Measurements from ENCODE around the gene RPS6KA5. TPM values are rescaled to one million over a fixed set of nuclear protein-coding genes. Genes with fewer than 3 reads are reported as not detected.

The RPS6KA5 gene
- total and polyA plus RNA-seq, 9 of the 15 experiments (the other 6 are each of a cell fraction or from before 2014, with no cell fraction given) = 0.88 to 7.7 (median 4.7) TPM

DNA sequence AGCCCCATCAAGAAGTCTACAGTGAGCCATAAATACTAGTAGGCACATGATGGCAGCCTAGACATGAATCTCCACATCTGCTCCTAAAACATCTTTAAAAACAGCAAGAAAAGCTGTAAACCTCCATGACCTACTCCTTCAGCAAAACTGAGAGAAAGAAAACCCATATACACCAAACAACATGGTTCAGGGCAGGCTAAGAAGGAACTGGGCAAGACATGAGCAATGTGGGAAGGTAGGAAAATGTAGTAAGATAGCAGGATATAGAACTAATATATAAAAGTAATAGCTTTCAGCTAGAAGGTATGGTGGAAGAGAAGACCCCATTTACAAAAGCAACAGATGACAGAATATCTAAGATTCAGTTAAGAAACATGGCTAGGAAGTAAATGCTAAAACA is 88.8 kb downstream of the RPS6KA5 start (continued):
- TF ChIP-seq, protein P1, sequence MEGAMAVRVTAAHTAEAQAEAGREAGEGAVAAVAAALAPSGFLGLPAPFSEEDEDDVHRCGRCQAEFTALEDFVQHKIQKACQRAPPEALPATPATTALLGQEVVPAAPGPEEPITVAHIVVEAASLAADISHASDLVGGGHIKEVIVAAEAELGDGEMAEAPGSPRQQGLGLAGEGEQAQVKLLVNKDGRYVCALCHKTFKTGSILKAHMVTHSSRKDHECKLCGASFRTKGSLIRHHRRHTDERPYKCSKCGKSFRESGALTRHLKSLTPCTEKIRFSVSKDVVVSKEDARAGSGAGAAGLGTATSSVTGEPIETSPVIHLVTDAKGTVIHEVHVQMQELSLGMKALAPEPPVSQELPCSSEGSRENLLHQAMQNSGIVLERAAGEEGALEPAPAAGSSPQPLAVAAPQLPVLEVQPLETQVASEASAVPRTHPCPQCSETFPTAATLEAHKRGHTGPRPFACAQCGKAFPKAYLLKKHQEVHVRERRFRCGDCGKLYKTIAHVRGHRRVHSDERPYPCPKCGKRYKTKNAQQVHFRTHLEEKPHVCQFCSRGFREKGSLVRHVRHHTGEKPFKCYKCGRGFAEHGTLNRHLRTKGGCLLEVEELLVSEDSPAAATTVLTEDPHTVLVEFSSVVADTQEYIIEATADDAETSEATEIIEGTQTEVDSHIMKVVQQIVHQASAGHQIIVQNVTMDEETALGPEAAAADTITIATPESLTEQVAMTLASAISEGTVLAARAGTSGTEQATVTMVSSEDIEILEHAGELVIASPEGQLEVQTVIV (CRISPR knock-in tag; IDR thresholded peaks at IDR 0.05; ENCODE audit: borderline replicate concordance) = no peak
- TF ChIP-seq ARID1B (IDR thresholded peaks at IDR 0.05) (no peak), DMBX1 (CRISPR knock-in tag; IDR thresholded peaks at IDR 0.05; ENCODE audit: borderline replicate concordance) (peak; percentile 37; the same call in 1 of the 2 replicates), MYNN (IDR thresholded peaks at IDR 0.05) (no peak), MYNN (CRISPR knock-in tag; IDR thresholded peaks at IDR 0.05) (no peak), ZNF134 (CRISPR knock-in tag; conservative IDR thresholded peaks at IDR 0.05) (no peak), CBFA2T3 (IDR thresholded peaks at IDR 0.05) (no peak), ZNF175 (CRISPR knock-in tag; IDR thresholded peaks at IDR 0.05; ENCODE audit: low read depth) (0 out of 2 replicates have a peak, but pooled peaks have one; percentile 40), KLF6 (CRISPR knock-in tag; IDR thresholded peaks at IDR 0.05; ENCODE audit: borderline replicate concordance) (peak; percentile 81; the same call in 1 of the 2 replicates), ZNF311 (CRISPR knock-in tag; IDR thresholded peaks at IDR 0.05) (0 out of 2 replicates have a peak, but pooled peaks have one; percentile 27), RBFOX2 (IDR thresholded peaks at IDR 0.05; ENCODE audit: low read depth, low read length) (no peak), ZNF24 (IDR thresholded peaks at IDR 0.05) (no peak), PTTG1 (tag; IDR thresholded peaks at IDR 0.05; ENCODE audit: low read depth) (peak; percentile 57; the same call in 1 of the 2 replicates), TAF15 (IDR thresholded peaks at IDR 0.05; ENCODE audit: low read depth, low read length) (no peak), PHF20 (IDR thresholded peaks at IDR 0.05; ENCODE audit: partially characterized antibody) (no peak)
- TF ChIP-seq, protein P2, sequence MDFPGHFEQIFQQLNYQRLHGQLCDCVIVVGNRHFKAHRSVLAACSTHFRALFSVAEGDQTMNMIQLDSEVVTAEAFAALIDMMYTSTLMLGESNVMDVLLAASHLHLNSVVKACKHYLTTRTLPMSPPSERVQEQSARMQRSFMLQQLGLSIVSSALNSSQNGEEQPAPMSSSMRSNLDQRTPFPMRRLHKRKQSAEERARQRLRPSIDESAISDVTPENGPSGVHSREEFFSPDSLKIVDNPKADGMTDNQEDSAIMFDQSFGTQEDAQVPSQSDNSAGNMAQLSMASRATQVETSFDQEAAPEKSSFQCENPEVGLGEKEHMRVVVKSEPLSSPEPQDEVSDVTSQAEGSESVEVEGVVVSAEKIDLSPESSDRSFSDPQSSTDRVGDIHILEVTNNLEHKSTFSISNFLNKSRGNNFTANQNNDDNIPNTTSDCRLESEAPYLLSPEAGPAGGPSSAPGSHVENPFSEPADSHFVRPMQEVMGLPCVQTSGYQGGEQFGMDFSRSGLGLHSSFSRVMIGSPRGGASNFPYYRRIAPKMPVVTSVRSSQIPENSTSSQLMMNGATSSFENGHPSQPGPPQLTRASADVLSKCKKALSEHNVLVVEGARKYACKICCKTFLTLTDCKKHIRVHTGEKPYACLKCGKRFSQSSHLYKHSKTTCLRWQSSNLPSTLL (IDR thresholded peaks at IDR 0.05) = no peak
